ENCODE data around the gene CDC42BPA. TPM values are rescaled to one million over a fixed set of nuclear protein-coding genes. Genes with fewer than 3 reads are reported as not detected.

The CDC42BPA gene
- polyA plus RNA-seq, 1 donor (not counting 4 experiments of a cell fraction or from before 2014, with no cell fraction given) = 9.2 TPM

DNA sequence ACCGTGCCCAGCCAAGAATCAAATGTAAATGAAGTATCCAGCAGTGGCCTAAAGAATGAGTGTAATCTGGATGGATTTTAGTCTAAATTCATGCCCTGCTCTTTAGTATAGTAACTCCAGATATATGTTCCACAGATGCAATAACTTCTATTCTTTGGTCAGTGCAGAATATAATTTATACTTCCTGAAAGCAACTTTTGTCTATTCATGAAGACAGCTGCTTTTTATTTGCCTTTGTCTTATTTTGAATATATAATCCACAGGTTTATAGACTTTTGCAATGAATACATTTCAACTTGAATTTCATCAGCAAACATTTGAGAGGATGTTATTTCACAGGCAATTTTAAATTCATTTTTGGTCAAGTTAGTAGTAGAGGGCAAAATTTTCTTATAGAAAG is 54.4 kb downstream of the CDC42BPA start:
- Histone ChIP-seq H3K27me3 (ENCODE audit: control insufficient read depth, extremely low read depth, insufficient read depth, low read length) (no peaks in the 10 kb centered on the region), H3K9me1 (ENCODE audit: control insufficient read depth, extremely low read depth, insufficient read depth, low read length) (no peaks in the 10 kb centered on the region), H3K4me3 (ENCODE audit: control insufficient read depth in 2 of 3, extremely low read depth in 1 of 3, insufficient read depth in 2 of 3, low read depth in 1 of 3, low read length in 3 of 3) (no peak overlapping the region), H3K9ac (ENCODE audit: control insufficient read depth, extremely low read depth, insufficient read depth, low read length) (no peak overlapping the region), H3K4me1 (ENCODE audit: control insufficient read depth, extremely low read depth, insufficient read depth, low read length) (no peaks in the 10 kb centered on the region), H2AFZ (ENCODE audit: control insufficient read depth, low read length) (no peak overlapping the region), H3K79me2 (ENCODE audit: control insufficient read depth, insufficient read depth, low read length) (peaks cover 20% of the 10 kb centered on the region), H3K27ac (ENCODE audit: control insufficient read depth, insufficient read depth, low read length) (no peak overlapping the region), H3K9me3 (ENCODE audit: control insufficient read depth, low read depth, low read length) (no peaks in the 10 kb centered on the region), H4K20me1 (ENCODE audit: control insufficient read depth, extremely low read depth, insufficient read depth, low read length) (peaks cover 13% of the 10 kb centered on the region), H3K4me2 (ENCODE audit: control insufficient read depth, extremely low read depth, insufficient read depth, low read depth, low read length) (no peak overlapping the region), H3K36me3 (ENCODE audit: control insufficient read depth in 2 of 2, extremely low read depth in 1 of 2, insufficient read depth in 2 of 2, low read length in 2 of 2) (no peaks in the 10 kb centered on the region)
- dilution Hi-C loops (cut with MboI; ENCODE audit: extremely low pct_ligation_motif_present, low sequenced_read_pairs) = no loop called here
- FAIRE-seq (no peak), DNase-seq (ENCODE audit: low read depth, low spot score) (no peak)
- TF ChIP-seq, protein P1, sequence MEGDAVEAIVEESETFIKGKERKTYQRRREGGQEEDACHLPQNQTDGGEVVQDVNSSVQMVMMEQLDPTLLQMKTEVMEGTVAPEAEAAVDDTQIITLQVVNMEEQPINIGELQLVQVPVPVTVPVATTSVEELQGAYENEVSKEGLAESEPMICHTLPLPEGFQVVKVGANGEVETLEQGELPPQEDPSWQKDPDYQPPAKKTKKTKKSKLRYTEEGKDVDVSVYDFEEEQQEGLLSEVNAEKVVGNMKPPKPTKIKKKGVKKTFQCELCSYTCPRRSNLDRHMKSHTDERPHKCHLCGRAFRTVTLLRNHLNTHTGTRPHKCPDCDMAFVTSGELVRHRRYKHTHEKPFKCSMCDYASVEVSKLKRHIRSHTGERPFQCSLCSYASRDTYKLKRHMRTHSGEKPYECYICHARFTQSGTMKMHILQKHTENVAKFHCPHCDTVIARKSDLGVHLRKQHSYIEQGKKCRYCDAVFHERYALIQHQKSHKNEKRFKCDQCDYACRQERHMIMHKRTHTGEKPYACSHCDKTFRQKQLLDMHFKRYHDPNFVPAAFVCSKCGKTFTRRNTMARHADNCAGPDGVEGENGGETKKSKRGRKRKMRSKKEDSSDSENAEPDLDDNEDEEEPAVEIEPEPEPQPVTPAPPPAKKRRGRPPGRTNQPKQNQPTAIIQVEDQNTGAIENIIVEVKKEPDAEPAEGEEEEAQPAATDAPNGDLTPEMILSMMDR (optimal IDR thresholded peaks at IDR 0.05 in 1 of 3, IDR thresholded peaks at IDR 0.05 in 1 of 3, conservative IDR thresholded peaks at IDR 0.05 in 1 of 3; ENCODE audit: extremely low read depth in 1 of 3, insufficient read depth in 2 of 3, low read length in 3 of 3) = no peak
- TF ChIP-seq EZH2 (IDR thresholded peaks at IDR 0.05; ENCODE audit: low read length) = no peak

DNA sequence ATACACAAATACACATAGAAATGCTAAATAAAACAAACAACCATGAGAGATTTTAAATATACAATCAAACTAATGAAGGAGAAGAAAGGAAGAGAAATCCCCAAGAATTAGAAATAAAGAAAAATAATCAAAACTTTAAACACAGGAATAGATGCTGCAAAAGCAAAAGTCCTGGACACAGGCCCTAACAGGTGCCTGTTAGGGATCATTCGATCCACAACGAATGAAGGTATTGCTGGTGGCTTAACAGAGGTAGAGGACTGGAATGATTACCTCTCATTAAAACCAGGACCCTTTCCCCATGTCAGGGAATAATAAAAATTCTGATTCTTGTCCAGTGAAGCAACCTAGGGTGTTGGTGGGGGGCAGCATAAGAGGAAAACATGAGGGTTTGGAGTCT is 56.8 kb downstream of the CDC42BPA start:
- no peak for FAIRE-seq
- H3K9me3 ChIP-seq (ENCODE audit: control insufficient read depth, low read depth, low read length) = no peaks in the 10 kb centered on the region

More for the DNA sequence above, 56.8 kb downstream of the CDC42BPA start:
- TF ChIP-seq EZH2 (IDR thresholded peaks at IDR 0.05; ENCODE audit: low read length) = no peak
- TF ChIP-seq, protein P1 (optimal IDR thresholded peaks at IDR 0.05 in 1 of 3, IDR thresholded peaks at IDR 0.05 in 1 of 3, conservative IDR thresholded peaks at IDR 0.05 in 1 of 3; ENCODE audit: extremely low read depth in 1 of 3, insufficient read depth in 2 of 3, low read length in 3 of 3) = no peak
- H3K4me3 ChIP-seq (ENCODE audit: control insufficient read depth in 2 of 3, extremely low read depth in 1 of 3, insufficient read depth in 2 of 3, low read depth in 1 of 3, low read length in 3 of 3) = no peak overlapping the region
- DNase-seq (ENCODE audit: low read depth, low spot score) = no peak
- H3K4me2 ChIP-seq (ENCODE audit: control insufficient read depth, extremely low read depth, insufficient read depth, low read depth, low read length) = no peak overlapping the region
- peaks cover 10% of the 10 kb centered on the region for H4K20me1 ChIP-seq (ENCODE audit: control insufficient read depth, extremely low read depth, insufficient read depth, low read length)
- H3K9me1 ChIP-seq (ENCODE audit: control insufficient read depth, extremely low read depth, insufficient read depth, low read length) = no peaks in the 10 kb centered on the region
- no peaks in the 10 kb centered on the region for H3K4me1 ChIP-seq (ENCODE audit: control insufficient read depth, extremely low read depth, insufficient read depth, low read length)
- no peak overlapping the region for H2AFZ ChIP-seq (ENCODE audit: control insufficient read depth, low read length)
- no peak overlapping the region for H3K27ac ChIP-seq (ENCODE audit: control insufficient read depth, insufficient read depth, low read length)
- H3K9ac ChIP-seq (ENCODE audit: control insufficient read depth, extremely low read depth, insufficient read depth, low read length) = no peak overlapping the region
- peaks cover 19% of the 10 kb centered on the region for H3K79me2 ChIP-seq (ENCODE audit: control insufficient read depth, insufficient read depth, low read length)
- no peaks in the 10 kb centered on the region for H3K27me3 ChIP-seq (ENCODE audit: control insufficient read depth, extremely low read depth, insufficient read depth, low read length)
- no peaks in the 10 kb centered on the region for H3K36me3 ChIP-seq (ENCODE audit: control insufficient read depth in 2 of 2, extremely low read depth in 1 of 2, insufficient read depth in 2 of 2, low read length in 2 of 2)
- dilution Hi-C loops (cut with MboI; ENCODE audit: extremely low pct_ligation_motif_present, low sequenced_read_pairs) = no loop called here
